Panc1 (cell line): ENCODE measurements around the gene COTL1.

Experiments used
- CTCF ChIP-seq: fragments of 450-650 bp; IDR thresholded peaks from 2 replicates; pipeline ENCODE4 v1.5.1; 2017; ENCODE audit warnings: mild to moderate bottlenecking
- POLR2AphosphoS5 ChIP-seq: IDR thresholded peaks from 2 replicates; pipeline ENCODE4 v1.6.1; 2012; ENCODE audit warnings: mild to moderate bottlenecking, low read depth, low read length, moderate library complexity
- REST ChIP-seq, 2 experiments: IDR thresholded peaks; 2 replicates each; pipeline ENCODE4 v1.6.1; 2011 to 2012; ENCODE audit warnings: low read depth in 2 of 2, control low read depth in 1 of 2, low read length in 1 of 2, mild to moderate bottlenecking in 1 of 2, moderate library complexity in 1 of 2; ENCODE audit not compliant: insufficient read depth in 1 of 2
- SIN3A ChIP-seq: IDR thresholded peaks from 2 replicates; pipeline ENCODE4 v1.6.1; 2012; ENCODE audit warnings: low read depth, mild to moderate bottlenecking, low read length, moderate library complexity, borderline replicate concordance; ENCODE audit not compliant: insufficient read depth
- TCF7L2 ChIP-seq: IDR thresholded peaks from 2 replicates; pipeline ENCODE4 v1.6.1; 2011; ENCODE audit warnings: mild to moderate bottlenecking, low read depth, low read length, inconsistent platforms

GRCh38 chr16:84609563-84610177 lies 8.2 kb downstream of the COTL1 start:
- TF ChIP-seq CTCF (no peak), SIN3A (no peak), POLR2AphosphoS5 (no peak), TCF7L2 (no peak), REST (IDR thresholded peaks at IDR 0.05; ENCODE audit: insufficient read depth in 1 of 2, low read depth in 2 of 2, low read length in 1 of 2) (no peak)
